Ectodermal cell (in vitro differentiated cells): ENCODE results near the gene WDR77.

Source experiments
- H3K27ac ChIP-seq: 2 replicates; pipeline ENCODE4 v1.7.0; 2013; ENCODE audit warnings: mild to moderate bottlenecking, low read depth, low read length; ENCODE audit not compliant: insufficient read depth, poor library complexity, severe bottlenecking
- H3K27me3 ChIP-seq: 2 replicates; pipeline ENCODE4 v1.7.0; 2013; ENCODE audit warnings: mild to moderate bottlenecking, low read length; ENCODE audit not compliant: insufficient read depth, control insufficient read depth, poor library complexity, severe bottlenecking
- H3K36me3 ChIP-seq: one replicate; pipeline ENCODE4 v1.7.0; 2013; ENCODE audit warnings: low read length; ENCODE audit not compliant: control insufficient read depth, insufficient read depth
- H3K4me1 ChIP-seq: one replicate; pipeline ENCODE4 v1.7.0; 2013; ENCODE audit warnings: low read length; ENCODE audit not compliant: control insufficient read depth, insufficient read depth
- H3K4me3 ChIP-seq: 2 replicates; pipeline ENCODE4 v1.7.0; 2013; ENCODE audit warnings: low read depth, low read length, control low read depth; ENCODE audit not compliant: insufficient read depth
- H3K9me3 ChIP-seq: 2 replicates; pipeline ENCODE4 v1.7.0; 2013; ENCODE audit warnings: mild to moderate bottlenecking, low read length, moderate library complexity; ENCODE audit not compliant: control insufficient read depth
- WGBS, 2 experiments: methylation state at CpG; one replicate each; pipeline ENCODE4 v1.1.7; 2013; ENCODE audit warnings: missing lambda C conversion rate in 2 of 2; 5-methylcytosine and 5-hydroxymethylcytosine counted together

Gene WDR77

GRCh38 chr1:111483876-111484275 is 34.8 kb upstream of the WDR77 start:
- Histone ChIP-seq H3K4me1 (no peaks in the 10 kb centered on the region), H3K27me3 (no peaks in the 10 kb centered on the region), H3K4me3 (no peak overlapping the region), H3K27ac (no peak overlapping the region), H3K9me3 (no peaks in the 10 kb centered on the region), H3K36me3 (no peaks in the 10 kb centered on the region)
- 87 to 93% methylated on average over 2 of the region's 2 CpGs for WGBS, 2 experiments

GRCh38 chr1:111483166-111483565 is 34.1 kb upstream of the WDR77 start:
- no peaks in the 10 kb centered on the region for H3K36me3 ChIP-seq
- WGBS, 2 experiments, result 72 to 80% methylated on average over 3 of the region's 3 CpGs
- no peak overlapping the region for H3K4me3 ChIP-seq
- no peaks in the 10 kb centered on the region for H3K9me3 ChIP-seq
- no peaks in the 10 kb centered on the region for H3K4me1 ChIP-seq
- H3K27me3 ChIP-seq, result no peaks in the 10 kb centered on the region
- no peak overlapping the region for H3K27ac ChIP-seq

GRCh38 chr1:111481387-111482221 is 32.5 kb upstream of the WDR77 start:
- no peaks in the 10 kb centered on the region for H3K9me3 ChIP-seq
- no peaks in the 10 kb centered on the region for H3K27me3 ChIP-seq
- WGBS, 2 experiments, result 57 to 59% methylated on average over 8 of the region's 8 CpGs
- no peak overlapping the region for H3K27ac ChIP-seq
- no peak overlapping the region for H3K4me3 ChIP-seq
- no peaks in the 10 kb centered on the region for H3K4me1 ChIP-seq
- no peaks in the 10 kb centered on the region for H3K36me3 ChIP-seq

- Histone ChIP-seq H3K9me3 (no peaks in the 10 kb centered on the region), H3K27me3 (no peaks in the 10 kb centered on the region), H3K4me1 (no peaks in the 10 kb centered on the region), H3K4me3 (no peak overlapping the region), H3K36me3 (no peaks in the 10 kb centered on the region), H3K27ac (no peak overlapping the region)
- 100% methylated on average over 1 of the region's 1 CpG for WGBS, 2 experiments
Measured at GRCh38 chr1:111480674-111481073, 31.6 kb upstream of the WDR77 start.

- Histone ChIP-seq H3K4me3 (no peak overlapping the region), H3K27me3 (no peaks in the 10 kb centered on the region), H3K4me1 (no peaks in the 10 kb centered on the region), H3K36me3 (no peaks in the 10 kb centered on the region), H3K27ac (no peak overlapping the region), H3K9me3 (no peaks in the 10 kb centered on the region)
- 76 to 91% methylated on average over 2 of the region's 2 CpGs for WGBS, 2 experiments
Measured at GRCh38 chr1:111476761-111477309, 27.8 kb upstream of the WDR77 start.

GRCh38 chr1:111476214-111476613 is 27.2 kb upstream of the WDR77 start:
- Histone ChIP-seq H3K4me1 (no peaks in the 10 kb centered on the region), H3K36me3 (no peaks in the 10 kb centered on the region), H3K9me3 (no peaks in the 10 kb centered on the region), H3K4me3 (no peak overlapping the region), H3K27ac (no peak overlapping the region), H3K27me3 (no peaks in the 10 kb centered on the region)

GRCh38 chr1:111475701-111476100 is 26.6 kb upstream of the WDR77 start:
- WGBS, 2 experiments, result 91 to 92% methylated on average over 5 of the region's 5 CpGs

GRCh38 chr1:111474521-111474920 is 25.5 kb upstream of the WDR77 start:
- Histone ChIP-seq H3K27ac (no peak overlapping the region), H3K4me3 (no peak overlapping the region), H3K27me3 (no peaks in the 10 kb centered on the region), H3K4me1 (no peaks in the 10 kb centered on the region), H3K9me3 (no peaks in the 10 kb centered on the region), H3K36me3 (no peaks in the 10 kb centered on the region)
- WGBS, 2 experiments, result 92 to 94% methylated on average over 3 to 4 of the region's 4 CpGs

More at GRCh38 chr1:111475701-111476100, 26.6 kb upstream of the WDR77 start:
- Histone ChIP-seq H3K27ac (no peak overlapping the region), H3K36me3 (no peaks in the 10 kb centered on the region), H3K27me3 (no peaks in the 10 kb centered on the region), H3K4me1 (no peaks in the 10 kb centered on the region), H3K4me3 (no peak overlapping the region), H3K9me3 (no peaks in the 10 kb centered on the region)

- Histone ChIP-seq H3K27me3 (no peaks in the 10 kb centered on the region), H3K9me3 (no peaks in the 10 kb centered on the region), H3K4me1 (no peaks in the 10 kb centered on the region), H3K36me3 (no peaks in the 10 kb centered on the region), H3K27ac (no peak overlapping the region), H3K4me3 (no peak overlapping the region)
- WGBS, 2 experiments, result 94% methylated on average over 5 of the region's 5 CpGs
Measured at GRCh38 chr1:111474106-111474505, 25.1 kb upstream of the WDR77 start.

- no peak overlapping the region for H3K4me3 ChIP-seq
- no peaks in the 10 kb centered on the region for H3K27me3 ChIP-seq
- H3K4me1 ChIP-seq, result no peaks in the 10 kb centered on the region
- no peaks in the 10 kb centered on the region for H3K9me3 ChIP-seq
- no peak overlapping the region for H3K27ac ChIP-seq
- 82 to 92% methylated on average over 3 of the region's 3 CpGs for WGBS, 2 experiments
- H3K36me3 ChIP-seq, result no peaks in the 10 kb centered on the region
Measured at GRCh38 chr1:111471538-111471937, 22.5 kb upstream of the WDR77 start.
